AG09319 (cell line): ENCODE results near the gene PRR20C.
"Not testable (repeated sequence)": the region's sequence is repeated elsewhere in the genome, so short reads cannot be mapped to it uniquely, and the experiment has no call there.

Experiments used
- DNase-seq: peaks from one replicate; pipeline ENCODE4 v3.0.0-alpha.2; 2010; ENCODE audit warnings: low read depth; ENCODE audit errors: extremely low read depth
- CTCF ChIP-seq: IDR thresholded peaks from 2 replicates; pipeline ENCODE4 v1.5.1; 2011; ENCODE audit warnings: low read depth, mild to moderate bottlenecking, inconsistent platforms, low read length, moderate library complexity

The PRR20C gene

GRCh38 chr13:57153761-57154160 lies at the start of gene PRR20C:
Gene PRR20C, plus strand, starts transcription at chr13:57154061. Its CDS starts 387 bp downstream, at chr13:57154448.
- not testable (repeated sequence) for DNase-seq

- no peak for TF ChIP-seq CTCF
- no peak for DNase-seq
Observed at GRCh38 chr13:57114945-57115344, 38.9 kb upstream of the PRR20C start.

- no peak for TF ChIP-seq CTCF
- DNase-seq = no peak
Observed at GRCh38 chr13:57123681-57124080, 30.2 kb upstream of the PRR20C start.

- DNase-seq = no peak
Observed at GRCh38 chr13:57128909-57129308, 25.0 kb upstream of the PRR20C start.

GRCh38 chr13:57136093-57136492 lies 17.8 kb upstream of the PRR20C start:
- DNase-seq = no peak
- TF ChIP-seq CTCF = no peak

More at GRCh38 chr13:57128909-57129308, 25.0 kb upstream of the PRR20C start:
- no peak for TF ChIP-seq CTCF

- no peak for DNase-seq
- TF ChIP-seq CTCF = no peak
Observed at GRCh38 chr13:57137585-57137984, 16.3 kb upstream of the PRR20C start.

- no peak for TF ChIP-seq CTCF
- no peak for DNase-seq
Observed at GRCh38 chr13:57138988-57139387, 14.9 kb upstream of the PRR20C start.

GRCh38 chr13:57139781-57140180 lies 14.1 kb upstream of the PRR20C start:
- not testable (repeated sequence) for DNase-seq

- DNase-seq = not testable (repeated sequence)
Observed at GRCh38 chr13:57140235-57140968, 13.5 kb upstream of the PRR20C start, which contains the start of gene PRR20A. Gene PRR20A, plus strand, starts transcription at chr13:57140918. Its CDS starts 387 bp downstream, at chr13:57141305.

- not testable (repeated sequence) for DNase-seq
Observed at GRCh38 chr13:57147188-57147587, 6.7 kb upstream of the PRR20C start, which contains the start of gene PRR20B. Gene PRR20B, plus strand, starts transcription at chr13:57147488. Its CDS starts 387 bp downstream, at chr13:57147875.

GRCh38 chr13:57148106-57148505 lies 5.8 kb upstream of the PRR20C start:
- not testable (repeated sequence) for DNase-seq

- not testable (repeated sequence) for DNase-seq
Observed at GRCh38 chr13:57160332-57160731, 6.5 kb downstream of the PRR20C start, which contains the start of gene PRR20D. Gene PRR20D, plus strand, starts transcription at chr13:57160632. Its CDS starts 387 bp downstream, at chr13:57161019.

GRCh38 chr13:57166897-57167296 lies 13.0 kb downstream of the PRR20C start, which contains the start of gene PRR20E:
Gene PRR20E, plus strand, starts transcription at chr13:57167197. Its CDS starts 387 bp downstream, at chr13:57167584.
- DNase-seq = not testable (repeated sequence)
